WTC11 (cell line): ENCODE measurements around the gene ADGRE2.

ENCODE experiments used
- FOXJ3 ChIP-seq: sonication (generic); formaldehyde crosslinking; IDR thresholded peaks from 2 replicates; pipeline ENCODE4 v1.9.0; 2021; ENCODE audit warnings: missing genetic modification reagents, mild to moderate bottlenecking, borderline replicate concordance
- TEAD4 ChIP-seq: sonication (generic); formaldehyde crosslinking; IDR thresholded peaks from 2 replicates; pipeline ENCODE4 v1.8.0; 2022; ENCODE audit warnings: mild to moderate bottlenecking, missing genetic modification reagents
- ZBTB21 ChIP-seq: sonication (generic); formaldehyde crosslinking; IDR thresholded peaks from 2 replicates; pipeline ENCODE4 v1.8.1; 2023; ENCODE audit warnings: mild to moderate bottlenecking, missing genetic modification reagents, borderline replicate concordance
- ZNF121 ChIP-seq: sonication (generic); formaldehyde crosslinking; IDR thresholded peaks from 2 replicates; pipeline ENCODE4 v1.8.0; 2023; ENCODE audit warnings: missing genetic modification reagents
- ZNF423 ChIP-seq: fragments of 250-450 bp; sonication (Bioruptor Pico); IDR thresholded peaks from 2 replicates; pipeline ENCODE4 v2.1.2; 2022; ENCODE audit warnings: mild to moderate bottlenecking, moderate library complexity
- TF ChIP-seq, protein P1 (sequence below): sonication (generic); formaldehyde crosslinking; IDR thresholded peaks from 2 replicates; pipeline ENCODE4 v1.8.1; 2023; ENCODE audit warnings: mild to moderate bottlenecking, missing genetic modification reagents
- TF ChIP-seq, protein P2 (sequence below): fragments of 200-600 bp; IDR thresholded peaks from 2 replicates; pipeline ENCODE4 v1.8.0; 2022; ENCODE audit warnings: antibody characterized with exemption
- TF ChIP-seq, protein P3 (sequence below): sonication (generic); formaldehyde crosslinking; IDR thresholded peaks from 2 replicates; pipeline ENCODE4 v1.8.1; 2023; ENCODE audit warnings: mild to moderate bottlenecking, missing genetic modification reagents, borderline replicate concordance
- TF ChIP-seq, protein P4 (sequence below): sonication (generic); formaldehyde crosslinking; IDR thresholded peaks from 2 replicates; pipeline ENCODE4 v1.8.0; 2022; ENCODE audit warnings: mild to moderate bottlenecking, missing genetic modification reagents
- TF ChIP-seq, protein P5 (sequence below): sonication (generic); formaldehyde crosslinking; IDR thresholded peaks from 2 replicates; pipeline ENCODE4 v1.8.1; 2023; ENCODE audit warnings: mild to moderate bottlenecking, missing genetic modification reagents, moderate library complexity
- TF ChIP-seq, protein P6 (sequence below): sonication (generic); formaldehyde crosslinking; IDR thresholded peaks from 2 replicates; pipeline ENCODE4 v1.8.0; 2022; ENCODE audit warnings: mild to moderate bottlenecking, missing genetic modification reagents

DNA sequence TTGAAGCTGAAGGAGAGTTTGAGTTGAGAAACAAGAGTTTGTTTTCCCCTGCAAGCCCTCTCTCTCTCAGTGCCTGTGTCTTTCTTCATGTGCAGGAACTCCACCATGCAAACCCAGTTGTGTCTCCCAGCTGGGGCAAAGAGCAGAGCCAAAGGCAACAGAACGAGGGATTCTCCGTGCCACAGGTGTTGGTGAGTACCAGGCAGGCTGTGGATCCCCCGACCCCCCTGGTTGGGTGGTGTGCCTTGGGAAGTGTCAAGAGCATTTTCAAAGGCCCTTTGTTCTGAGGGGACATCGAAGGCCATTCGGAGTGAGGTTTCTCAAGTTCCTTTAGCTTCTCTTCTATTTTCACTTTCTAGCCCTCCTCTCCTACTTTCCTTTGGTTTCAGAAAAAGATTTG lies 82.9 kb downstream of the ADGRE2 start:
- TF ChIP-seq, protein P1, sequence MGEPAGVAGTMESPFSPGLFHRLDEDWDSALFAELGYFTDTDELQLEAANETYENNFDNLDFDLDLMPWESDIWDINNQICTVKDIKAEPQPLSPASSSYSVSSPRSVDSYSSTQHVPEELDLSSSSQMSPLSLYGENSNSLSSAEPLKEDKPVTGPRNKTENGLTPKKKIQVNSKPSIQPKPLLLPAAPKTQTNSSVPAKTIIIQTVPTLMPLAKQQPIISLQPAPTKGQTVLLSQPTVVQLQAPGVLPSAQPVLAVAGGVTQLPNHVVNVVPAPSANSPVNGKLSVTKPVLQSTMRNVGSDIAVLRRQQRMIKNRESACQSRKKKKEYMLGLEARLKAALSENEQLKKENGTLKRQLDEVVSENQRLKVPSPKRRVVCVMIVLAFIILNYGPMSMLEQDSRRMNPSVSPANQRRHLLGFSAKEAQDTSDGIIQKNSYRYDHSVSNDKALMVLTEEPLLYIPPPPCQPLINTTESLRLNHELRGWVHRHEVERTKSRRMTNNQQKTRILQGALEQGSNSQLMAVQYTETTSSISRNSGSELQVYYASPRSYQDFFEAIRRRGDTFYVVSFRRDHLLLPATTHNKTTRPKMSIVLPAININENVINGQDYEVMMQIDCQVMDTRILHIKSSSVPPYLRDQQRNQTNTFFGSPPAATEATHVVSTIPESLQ (CRISPR knock-in tag), result no peak
- TF ChIP-seq, protein P2, sequence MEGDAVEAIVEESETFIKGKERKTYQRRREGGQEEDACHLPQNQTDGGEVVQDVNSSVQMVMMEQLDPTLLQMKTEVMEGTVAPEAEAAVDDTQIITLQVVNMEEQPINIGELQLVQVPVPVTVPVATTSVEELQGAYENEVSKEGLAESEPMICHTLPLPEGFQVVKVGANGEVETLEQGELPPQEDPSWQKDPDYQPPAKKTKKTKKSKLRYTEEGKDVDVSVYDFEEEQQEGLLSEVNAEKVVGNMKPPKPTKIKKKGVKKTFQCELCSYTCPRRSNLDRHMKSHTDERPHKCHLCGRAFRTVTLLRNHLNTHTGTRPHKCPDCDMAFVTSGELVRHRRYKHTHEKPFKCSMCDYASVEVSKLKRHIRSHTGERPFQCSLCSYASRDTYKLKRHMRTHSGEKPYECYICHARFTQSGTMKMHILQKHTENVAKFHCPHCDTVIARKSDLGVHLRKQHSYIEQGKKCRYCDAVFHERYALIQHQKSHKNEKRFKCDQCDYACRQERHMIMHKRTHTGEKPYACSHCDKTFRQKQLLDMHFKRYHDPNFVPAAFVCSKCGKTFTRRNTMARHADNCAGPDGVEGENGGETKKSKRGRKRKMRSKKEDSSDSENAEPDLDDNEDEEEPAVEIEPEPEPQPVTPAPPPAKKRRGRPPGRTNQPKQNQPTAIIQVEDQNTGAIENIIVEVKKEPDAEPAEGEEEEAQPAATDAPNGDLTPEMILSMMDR, result no peak
- TF ChIP-seq TEAD4 (CRISPR knock-in tag) (no peak), ZNF423 (CRISPR knock-in tag) (no peak), FOXJ3 (CRISPR knock-in tag) (no peak), ZBTB21 (CRISPR knock-in tag) (no peak), ZNF121 (no peak)
- TF ChIP-seq, protein P3, sequence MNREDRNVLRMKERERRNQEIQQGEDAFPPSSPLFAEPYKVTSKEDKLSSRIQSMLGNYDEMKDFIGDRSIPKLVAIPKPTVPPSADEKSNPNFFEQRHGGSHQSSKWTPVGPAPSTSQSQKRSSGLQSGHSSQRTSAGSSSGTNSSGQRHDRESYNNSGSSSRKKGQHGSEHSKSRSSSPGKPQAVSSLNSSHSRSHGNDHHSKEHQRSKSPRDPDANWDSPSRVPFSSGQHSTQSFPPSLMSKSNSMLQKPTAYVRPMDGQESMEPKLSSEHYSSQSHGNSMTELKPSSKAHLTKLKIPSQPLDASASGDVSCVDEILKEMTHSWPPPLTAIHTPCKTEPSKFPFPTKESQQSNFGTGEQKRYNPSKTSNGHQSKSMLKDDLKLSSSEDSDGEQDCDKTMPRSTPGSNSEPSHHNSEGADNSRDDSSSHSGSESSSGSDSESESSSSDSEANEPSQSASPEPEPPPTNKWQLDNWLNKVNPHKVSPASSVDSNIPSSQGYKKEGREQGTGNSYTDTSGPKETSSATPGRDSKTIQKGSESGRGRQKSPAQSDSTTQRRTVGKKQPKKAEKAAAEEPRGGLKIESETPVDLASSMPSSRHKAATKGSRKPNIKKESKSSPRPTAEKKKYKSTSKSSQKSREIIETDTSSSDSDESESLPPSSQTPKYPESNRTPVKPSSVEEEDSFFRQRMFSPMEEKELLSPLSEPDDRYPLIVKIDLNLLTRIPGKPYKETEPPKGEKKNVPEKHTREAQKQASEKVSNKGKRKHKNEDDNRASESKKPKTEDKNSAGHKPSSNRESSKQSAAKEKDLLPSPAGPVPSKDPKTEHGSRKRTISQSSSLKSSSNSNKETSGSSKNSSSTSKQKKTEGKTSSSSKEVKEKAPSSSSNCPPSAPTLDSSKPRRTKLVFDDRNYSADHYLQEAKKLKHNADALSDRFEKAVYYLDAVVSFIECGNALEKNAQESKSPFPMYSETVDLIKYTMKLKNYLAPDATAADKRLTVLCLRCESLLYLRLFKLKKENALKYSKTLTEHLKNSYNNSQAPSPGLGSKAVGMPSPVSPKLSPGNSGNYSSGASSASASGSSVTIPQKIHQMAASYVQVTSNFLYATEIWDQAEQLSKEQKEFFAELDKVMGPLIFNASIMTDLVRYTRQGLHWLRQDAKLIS (CRISPR knock-in tag), result no peak
- TF ChIP-seq, protein P4, sequence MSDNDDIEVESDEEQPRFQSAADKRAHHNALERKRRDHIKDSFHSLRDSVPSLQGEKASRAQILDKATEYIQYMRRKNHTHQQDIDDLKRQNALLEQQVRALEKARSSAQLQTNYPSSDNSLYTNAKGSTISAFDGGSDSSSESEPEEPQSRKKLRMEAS (CRISPR knock-in tag), result no peak
- TF ChIP-seq, protein P5, sequence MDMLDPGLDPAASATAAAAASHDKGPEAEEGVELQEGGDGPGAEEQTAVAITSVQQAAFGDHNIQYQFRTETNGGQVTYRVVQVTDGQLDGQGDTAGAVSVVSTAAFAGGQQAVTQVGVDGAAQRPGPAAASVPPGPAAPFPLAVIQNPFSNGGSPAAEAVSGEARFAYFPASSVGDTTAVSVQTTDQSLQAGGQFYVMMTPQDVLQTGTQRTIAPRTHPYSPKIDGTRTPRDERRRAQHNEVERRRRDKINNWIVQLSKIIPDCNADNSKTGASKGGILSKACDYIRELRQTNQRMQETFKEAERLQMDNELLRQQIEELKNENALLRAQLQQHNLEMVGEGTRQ (CRISPR knock-in tag), result no peak
- TF ChIP-seq, protein P6, sequence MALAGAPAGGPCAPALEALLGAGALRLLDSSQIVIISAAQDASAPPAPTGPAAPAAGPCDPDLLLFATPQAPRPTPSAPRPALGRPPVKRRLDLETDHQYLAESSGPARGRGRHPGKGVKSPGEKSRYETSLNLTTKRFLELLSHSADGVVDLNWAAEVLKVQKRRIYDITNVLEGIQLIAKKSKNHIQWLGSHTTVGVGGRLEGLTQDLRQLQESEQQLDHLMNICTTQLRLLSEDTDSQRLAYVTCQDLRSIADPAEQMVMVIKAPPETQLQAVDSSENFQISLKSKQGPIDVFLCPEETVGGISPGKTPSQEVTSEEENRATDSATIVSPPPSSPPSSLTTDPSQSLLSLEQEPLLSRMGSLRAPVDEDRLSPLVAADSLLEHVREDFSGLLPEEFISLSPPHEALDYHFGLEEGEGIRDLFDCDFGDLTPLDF (CRISPR knock-in tag), result no peak
